ENCODE results near the gene SERPINE2.

The SERPINE2 gene

GRCh38 chr2:224062481-224063297 is 23.6 kb upstream of the SERPINE2 start:
- TF ChIP-seq CTCF (IDR thresholded peaks at IDR 0.05; ENCODE audit: insufficient read depth, low read depth, low read length, missing control alignments) = no peak
- no peak for DNase-seq (ENCODE audit: low read depth)
- no peak overlapping the region for H3K4me3 ChIP-seq (ENCODE audit: low read length)

- DNase-seq (ENCODE audit: low read depth) = no peak
- H3K4me3 ChIP-seq (ENCODE audit: low read length) = no peak overlapping the region
- TF ChIP-seq CTCF (IDR thresholded peaks at IDR 0.05; ENCODE audit: insufficient read depth, low read depth, low read length, missing control alignments) = no peak
Observed at GRCh38 chr2:224060783-224061482, 21.8 kb upstream of the SERPINE2 start.

GRCh38 chr2:224059178-224059577 is 20.1 kb upstream of the SERPINE2 start:
- TF ChIP-seq CTCF (IDR thresholded peaks at IDR 0.05; ENCODE audit: insufficient read depth, low read depth, low read length, missing control alignments) = no peak
- H3K4me3 ChIP-seq (ENCODE audit: low read length) = no peak overlapping the region
- peak; percentile 51 for DNase-seq (ENCODE audit: low read depth)

GRCh38 chr2:224058048-224058775 is 19.1 kb upstream of the SERPINE2 start:
- no peak for DNase-seq (ENCODE audit: low read depth)

GRCh38 chr2:224056889-224057288 is 17.8 kb upstream of the SERPINE2 start:
- no peak for TF ChIP-seq CTCF (IDR thresholded peaks at IDR 0.05; ENCODE audit: insufficient read depth, low read depth, low read length, missing control alignments)
- no peak for DNase-seq (ENCODE audit: low read depth)
- no peak overlapping the region for H3K4me3 ChIP-seq (ENCODE audit: low read length)

More at GRCh38 chr2:224058048-224058775, 19.1 kb upstream of the SERPINE2 start:
- no peak overlapping the region for H3K4me3 ChIP-seq (ENCODE audit: low read length)
- TF ChIP-seq CTCF (IDR thresholded peaks at IDR 0.05; ENCODE audit: insufficient read depth, low read depth, low read length, missing control alignments) = no peak

- peak; percentile 33 for DNase-seq (ENCODE audit: low read depth)
- TF ChIP-seq CTCF (IDR thresholded peaks at IDR 0.05; ENCODE audit: insufficient read depth, low read depth, low read length, missing control alignments) = no peak
- H3K4me3 ChIP-seq (ENCODE audit: low read length) = no peak overlapping the region
Observed at GRCh38 chr2:224055101-224055500, 16.0 kb upstream of the SERPINE2 start.
